ENCODE results near the gene AVPI1. TPM values are rescaled to one million over a fixed set of nuclear protein-coding genes. Genes with fewer than 3 reads are reported as not detected.

Gene AVPI1
- total RNA-seq, result 46.0 and 91.5 TPM in 2 replicates

GRCh38 chr10:97686962-97687784 is at the start of gene AVPI1:
Gene AVPI1 (minus strand): TSS chr10:97687241. CDS start chr10:97679905, 7,336 bp downstream.

GRCh38 chr10:97713339-97713825 is 26.3 kb upstream of the AVPI1 start, which contains the start of gene MARVELD1:
Gene MARVELD1 (plus strand): TSS chr10:97713730. CDS start chr10:97713877, 147 bp downstream.

GRCh38 chr10:97640174-97640867 is 46.7 kb downstream of the AVPI1 start, which contains the start of gene PI4K2A:
Gene PI4K2A (plus strand): TSS chr10:97640671. CDS start chr10:97640743, 72 bp downstream.

GRCh38 chr10:97632949-97633884 is 53.8 kb downstream of the AVPI1 start, which contains the start of gene MORN4:
Gene MORN4 (minus strand): TSS chr10:97633500. CDS start chr10:97619653, 13,847 bp downstream.

Other genes with a start within 250 kb of the AVPI1 start
- 40.2 and 41.9 TPM in 2 replicates for gene EXOSC1, start 241.2 kb downstream of the AVPI1 start, total RNA-seq
- 42.6 and 59.0 TPM in 2 replicates for gene ZDHHC16, start 241.1 kb downstream of the AVPI1 start, total RNA-seq
- 87.3 and 97.9 TPM in 2 replicates for gene MMS19, start 188.8 kb downstream of the AVPI1 start, total RNA-seq
- gene UBTD1, start 188.3 kb downstream of the AVPI1 start, total RNA-seq, result 17.2 and 36.2 TPM in 2 replicates
- gene ANKRD2, start 114.5 kb downstream of the AVPI1 start, total RNA-seq, result 0.50 and 2.3 TPM in 2 replicates
- 1.3 and 3.3 TPM in 2 replicates for gene HOGA1, start 102.9 kb downstream of the AVPI1 start, total RNA-seq
- gene C10orf62, start 97.5 kb downstream of the AVPI1 start, total RNA-seq, result 0.15 TPM in 1 of 2 replicates, not detected in the other
- 3.3 and 3.5 TPM in 2 replicates for gene MORN4, start 53.7 kb downstream of the AVPI1 start, total RNA-seq
- 24.3 and 40.2 TPM in 2 replicates for gene PI4K2A, start 46.6 kb downstream of the AVPI1 start, total RNA-seq
- 41.4 and 47.4 TPM in 2 replicates for gene MARVELD1, start 26.5 kb upstream of the AVPI1 start, total RNA-seq
- 20.9 and 23.3 TPM in 2 replicates for gene ZFYVE27, start 49.9 kb upstream of the AVPI1 start, total RNA-seq
- not detected in 2 replicates for gene SFRP5, start 84.8 kb upstream of the AVPI1 start, total RNA-seq
- gene GOLGA7B, start 162.6 kb upstream of the AVPI1 start, total RNA-seq, result not detected in 2 replicates